H1 (cell line): ENCODE results near the gene FIG4. TPM values are rescaled to one million over a fixed set of nuclear protein-coding genes. Genes with fewer than 3 reads are reported as not detected.

Source experiments
- BCL11A ChIP-seq, 2 experiments: IDR thresholded peaks; one replicate each; pipeline ENCODE4 v1.6.1; 2011; ENCODE audit warnings: low read depth in 2 of 2, low read length in 2 of 2, mild to moderate bottlenecking in 2 of 2
- CBX5 ChIP-seq: fragments of 300-800, 300-1000 bp; sonication (generic); IDR thresholded peaks from 2 replicates; pipeline ENCODE4 v1.7.1; 2016; ENCODE audit warnings: antibody characterized with exemption, low read length, low read depth
- GTF2F1 ChIP-seq: IDR thresholded peaks from 2 replicates; pipeline ENCODE4 v1.6.1; 2012; ENCODE audit warnings: low read depth, low read length, improper control_type of control experiment, borderline replicate concordance
- RFX5 ChIP-seq: IDR thresholded peaks from 2 replicates; pipeline ENCODE4 v1.6.1; 2011; ENCODE audit warnings: low read depth, low read length, improper control_type of control experiment, borderline replicate concordance
- SP2 ChIP-seq: IDR thresholded peaks from 2 replicates; pipeline ENCODE4 v1.6.1; 2012; ENCODE audit warnings: mild to moderate bottlenecking, low read length, inconsistent platforms
- polyA plus RNA-seq, 7 experiments: library from polyadenylated mRNA; depleted of rRNA in 3 of 7; stranded (reverse) in 5 of 7; unstranded in 2 of 7; fragments of >200 nt in 5 of 7; fragments of 200-250 nt in 2 of 7; gene quantifications; 1 replicate in 5 of 7; 2 replicates in 1 of 7; 4 replicates in 1 of 7; pipeline versions ENCODE4 v1.2.1 to v1.2.3, GENCODE V29; 2011 to 2013; ENCODE audit warnings: missing spikeins in 2 of 7, mixed read lengths in 2 of 7
- total RNA-seq: library from RNA; stranded (reverse); fragmentation: NEBNext Ultra II Directional; extraction: Animal tissue kit (Norgen Biotek cat#: 25700); gene quantifications from 2 replicates; pipeline ENCODE4 v1.2.1, GENCODE V29; 2021

FIG4 gene
- total and polyA plus RNA-seq, 2 of the 8 experiments (the other 6 are each of a cell fraction or from before 2014, with no cell fraction given), result 11.8 to 21.9 TPM

- TF ChIP-seq RFX5 (no peak), CBX5 (no peak), SP2 (no peak), GTF2F1 (no peak), BCL11A (IDR thresholded peaks at IDR 0.05; ENCODE audit: low read depth in 2 of 2, low read length in 2 of 2) (no peak)
Measured at GRCh38 chr6:109766167-109766566, 75.1 kb downstream of the FIG4 start (continued).
